IPS-NIHi11 (cell line): Measurements from ENCODE around the gene PPP3CA.
A peak's percentile ranks its signal among the peaks of the same experiment; 100 is the strongest.
"Not testable (repeated sequence)": the region's sequence is repeated elsewhere in the genome, so short reads cannot be mapped to it uniquely, and the experiment has no call there.

ENCODE experiments used
- DNase-seq: peaks from one replicate; pipeline ENCODE4 v3.0.0; 2012; ENCODE audit warnings: mixed read lengths, low spot score

The PPP3CA gene

DNA sequence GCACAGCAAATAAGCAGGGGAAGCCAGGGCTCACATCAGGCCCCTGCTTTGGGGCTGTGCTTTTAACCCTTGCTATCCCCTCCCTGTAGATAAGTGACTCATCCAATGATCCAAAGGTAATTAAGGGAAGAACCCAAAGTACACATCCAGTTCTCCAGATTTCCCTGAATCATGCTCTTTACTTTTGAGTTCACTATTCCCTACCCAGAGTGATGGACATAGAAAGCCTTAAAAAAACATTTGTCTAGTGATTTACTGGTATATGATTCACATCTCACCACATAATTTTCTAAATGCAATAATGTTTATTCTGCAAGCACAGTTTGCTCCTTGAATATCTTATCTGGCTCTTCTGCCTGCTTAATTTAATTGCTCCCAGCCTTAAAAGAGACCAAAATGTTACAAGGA, 136.2 kb downstream of the PPP3CA start:
- no peak for DNase-seq

DNA sequence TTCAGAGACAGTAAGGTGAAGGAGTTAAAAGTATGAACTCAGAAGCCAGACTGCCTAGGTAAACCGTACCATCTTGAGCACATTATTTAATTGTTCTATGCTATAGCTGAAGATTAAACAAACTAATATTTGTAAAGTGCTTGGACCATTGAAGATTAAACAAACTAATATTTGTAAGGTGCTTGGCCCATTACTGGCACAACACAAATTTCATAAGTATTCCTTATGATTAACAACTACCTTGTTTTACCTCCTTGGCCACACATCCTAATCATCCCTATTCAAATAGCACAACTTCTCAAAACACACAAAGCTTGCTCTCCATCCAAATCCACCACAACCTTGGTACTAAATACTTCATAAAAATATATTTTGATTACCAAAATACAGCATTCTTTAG, 137.0 kb downstream of the PPP3CA start:
- DNase-seq = no peak

DNA sequence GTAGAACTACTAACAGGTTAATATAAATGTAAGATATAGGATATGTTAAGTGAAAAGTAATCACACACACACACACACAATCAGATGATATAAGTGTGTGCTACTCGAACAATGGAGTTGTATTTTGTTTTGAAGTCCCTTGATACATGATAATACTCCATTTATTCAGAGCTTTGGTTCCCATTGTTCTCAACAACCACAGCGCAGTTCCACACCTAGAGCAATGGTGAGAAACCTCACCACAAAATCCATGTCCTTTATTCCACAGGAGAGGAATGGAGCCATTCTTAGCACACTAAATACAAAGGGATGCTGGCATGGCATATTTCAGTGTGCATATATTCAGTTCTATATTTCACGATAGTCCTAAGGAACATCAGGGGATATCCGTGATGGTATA, 139.2 kb downstream of the PPP3CA start:
- DNase-seq = no peak

DNA sequence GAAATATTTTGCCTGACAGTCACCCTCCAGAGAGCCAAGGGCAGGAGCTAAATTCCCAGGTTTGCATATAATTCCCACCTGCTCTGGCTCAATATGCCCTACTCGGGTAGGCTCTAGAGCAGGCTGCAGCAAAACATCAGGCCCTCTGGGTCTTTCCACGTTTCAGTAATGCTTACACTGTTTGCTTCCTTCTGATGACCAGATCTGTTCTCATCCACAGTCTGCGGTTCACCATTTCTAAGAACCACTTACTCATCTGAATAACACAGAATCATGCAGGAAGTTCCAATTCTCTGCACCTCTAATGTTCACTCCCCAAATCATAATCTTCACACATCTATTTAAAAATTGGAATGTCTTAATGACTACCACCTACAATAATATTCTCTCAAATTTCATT, 141.4 kb downstream of the PPP3CA start:
- no peak for DNase-seq

DNA sequence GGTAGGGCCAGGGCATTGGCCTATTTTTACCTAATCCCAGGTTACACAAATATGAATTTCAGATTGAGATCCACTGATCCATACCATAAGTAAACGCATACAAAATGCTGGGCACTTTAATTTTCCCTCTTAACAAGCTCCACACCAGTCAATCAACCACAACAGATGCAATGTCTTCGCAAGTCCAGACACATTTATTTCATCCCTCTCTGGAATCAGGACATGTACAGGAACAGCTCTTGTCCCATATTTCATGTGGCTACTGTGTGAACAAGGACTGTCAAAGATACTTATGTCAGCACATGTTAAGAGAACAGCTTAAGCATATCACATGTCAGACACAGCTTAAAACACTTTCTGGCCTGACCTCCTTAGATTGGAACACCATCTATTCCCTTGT, 145.9 kb downstream of the PPP3CA start:
- DNase-seq = no peak

DNA sequence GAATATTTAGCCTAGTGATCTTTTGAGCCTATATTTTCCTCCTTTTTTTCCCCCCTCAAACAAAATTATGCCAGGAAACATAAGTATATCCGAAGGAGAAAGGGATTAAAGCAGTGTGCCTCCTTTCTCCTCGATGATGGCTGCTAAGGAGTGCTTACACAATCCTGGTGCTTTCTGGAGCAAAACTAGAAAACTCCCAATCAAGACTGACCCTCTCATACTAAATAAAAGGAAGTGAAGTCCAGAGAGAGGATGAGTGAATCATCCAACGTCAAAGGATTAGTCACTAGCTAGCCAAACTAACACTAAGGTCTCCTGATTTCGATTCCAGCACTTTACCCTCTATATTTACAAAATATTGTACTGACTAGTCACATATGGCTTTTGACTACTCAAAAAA, 146.8 kb downstream of the PPP3CA start:
- DNase-seq = no peak

DNA sequence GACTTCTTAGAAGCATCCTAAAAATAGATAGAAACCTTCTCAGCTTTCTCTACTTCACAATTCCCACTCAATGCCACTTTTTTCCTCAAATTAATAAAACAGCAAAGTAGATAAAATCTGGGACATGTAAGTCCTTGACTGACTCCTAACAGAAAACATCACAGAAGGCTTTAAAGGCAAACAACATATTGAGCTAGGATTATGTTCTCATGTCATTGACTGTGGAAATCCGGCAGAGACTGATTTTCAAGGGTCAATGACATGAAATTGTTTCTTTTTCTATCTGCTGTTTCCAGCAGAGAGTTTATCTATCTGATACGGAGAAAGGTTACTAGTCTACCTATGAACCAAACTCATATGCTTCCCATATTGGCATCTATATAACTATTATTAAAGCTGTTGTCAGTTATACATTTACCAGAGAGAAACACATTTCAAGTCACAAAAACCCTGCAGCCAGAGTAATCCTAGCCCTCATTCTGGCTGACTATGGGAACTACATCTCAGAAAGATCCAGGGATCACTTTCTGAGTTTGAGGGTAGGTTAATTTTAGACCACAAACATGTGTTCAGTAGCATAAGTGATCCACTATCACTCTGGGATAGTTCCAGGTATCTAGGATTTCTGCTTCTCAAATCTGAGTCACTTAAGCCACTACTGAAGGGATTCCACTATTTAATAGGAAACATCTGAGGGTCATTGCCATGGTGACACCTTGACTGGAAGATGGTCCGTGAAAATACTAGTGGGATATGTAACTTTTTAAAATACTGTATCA, 147.6 kb downstream of the PPP3CA start:
- no peak for DNase-seq

DNA sequence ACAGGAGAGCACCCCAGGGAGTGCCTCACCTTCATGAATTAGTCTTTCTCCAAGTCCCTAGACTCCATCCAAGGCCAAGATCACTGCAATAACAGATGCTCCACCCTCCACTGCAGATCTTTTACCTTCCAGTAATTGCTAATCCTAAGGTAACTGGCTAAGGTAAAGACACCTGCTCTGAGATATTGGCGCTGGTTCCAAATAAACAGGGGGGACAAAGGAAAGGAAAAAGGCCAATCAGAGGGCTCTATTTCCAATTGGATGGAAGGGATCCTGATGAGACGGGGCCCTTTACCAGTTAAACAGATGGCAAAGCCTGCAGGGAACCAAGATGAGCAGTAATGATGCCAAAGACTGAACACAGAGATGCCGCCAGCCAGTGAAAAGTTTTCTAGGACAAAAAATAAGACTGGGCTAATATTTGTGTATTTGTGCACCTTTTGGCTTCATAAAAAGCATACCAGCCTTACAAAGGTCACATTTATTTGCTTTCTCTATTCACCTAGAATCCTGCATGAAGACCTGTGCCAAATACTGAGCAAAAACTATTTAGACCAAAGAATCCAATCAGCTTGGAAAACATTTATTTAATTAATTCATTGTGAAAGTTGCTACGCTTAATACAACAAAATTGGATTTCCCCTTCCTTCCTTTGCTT, 148.5 kb downstream of the PPP3CA start:
- DNase-seq = no peak

DNA sequence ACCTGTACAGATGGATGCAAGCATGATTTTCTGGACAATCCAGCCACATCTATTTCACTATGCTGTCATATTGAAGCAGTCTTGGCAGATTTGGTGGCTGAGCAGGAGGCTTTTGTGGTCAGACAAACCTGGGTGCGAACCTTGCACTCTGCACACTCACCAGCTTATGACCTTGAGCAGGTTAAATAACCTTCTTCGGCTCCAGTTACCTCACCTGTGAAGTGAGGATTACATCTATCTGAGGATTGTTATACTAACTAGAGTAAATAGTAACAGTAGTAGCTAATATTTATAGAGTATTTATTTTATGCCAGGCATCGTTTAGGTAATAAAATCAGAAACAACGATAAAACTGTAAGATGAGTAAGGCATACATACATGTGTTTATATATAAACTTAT, 150.0 kb downstream of the PPP3CA start:
- DNase-seq = no peak

DNA sequence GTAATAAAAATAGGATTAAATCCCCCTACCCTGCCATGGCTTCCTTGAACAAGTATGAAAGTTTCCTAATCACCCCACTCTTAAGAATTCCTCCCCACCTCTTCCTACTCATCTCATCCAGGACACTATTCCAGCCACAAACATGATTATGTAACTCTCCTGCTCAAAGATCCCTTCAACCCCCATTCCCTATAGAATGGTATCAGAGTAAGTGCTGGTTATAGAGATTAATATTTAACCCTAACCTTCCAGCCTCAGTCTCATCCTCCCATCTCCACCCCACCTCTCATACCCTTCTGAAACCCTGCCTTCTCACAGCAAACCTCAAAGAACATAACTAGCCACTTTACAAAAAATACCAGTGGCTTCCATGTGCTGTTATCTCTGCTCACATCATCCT, 155.1 kb downstream of the PPP3CA start:
- DNase-seq = no peak

DNA sequence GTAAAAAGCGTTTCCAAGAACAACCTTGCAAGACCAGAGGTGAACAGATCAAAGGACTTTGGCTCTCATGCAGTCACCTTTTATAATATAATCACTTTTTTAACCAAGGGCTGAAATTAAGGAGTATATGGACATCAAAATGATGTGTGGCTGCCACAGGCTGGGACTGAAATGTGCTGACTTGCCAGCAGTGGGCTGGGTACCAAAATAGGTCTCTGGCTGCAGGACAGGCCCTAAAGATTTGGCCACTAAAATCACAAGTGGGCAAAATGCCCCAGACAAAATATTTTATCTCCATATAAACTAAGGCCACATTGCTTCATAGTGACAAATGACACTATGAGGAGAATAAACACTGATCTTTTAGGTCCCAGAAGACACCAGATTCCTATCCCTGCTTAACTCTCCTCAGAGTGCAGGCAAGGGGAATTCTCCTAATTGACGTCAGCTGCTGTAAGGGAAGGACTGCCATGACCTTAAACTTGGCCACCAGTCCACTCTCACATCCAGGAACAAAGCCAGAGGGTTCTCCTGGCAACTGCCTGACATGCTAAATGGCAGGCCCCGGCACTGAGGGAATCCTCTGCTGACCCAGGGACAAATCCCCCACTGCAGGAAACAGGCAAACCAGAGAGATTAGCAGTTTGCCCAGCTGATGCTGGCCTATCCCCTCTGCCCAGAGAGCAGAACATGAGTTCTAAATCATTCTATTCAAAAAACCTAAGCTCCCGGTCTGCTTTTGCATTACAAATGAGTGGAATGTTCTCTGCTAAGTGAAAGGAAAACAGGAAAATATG, 155.8 kb downstream of the PPP3CA start:
- DNase-seq = peak; percentile 12

DNA sequence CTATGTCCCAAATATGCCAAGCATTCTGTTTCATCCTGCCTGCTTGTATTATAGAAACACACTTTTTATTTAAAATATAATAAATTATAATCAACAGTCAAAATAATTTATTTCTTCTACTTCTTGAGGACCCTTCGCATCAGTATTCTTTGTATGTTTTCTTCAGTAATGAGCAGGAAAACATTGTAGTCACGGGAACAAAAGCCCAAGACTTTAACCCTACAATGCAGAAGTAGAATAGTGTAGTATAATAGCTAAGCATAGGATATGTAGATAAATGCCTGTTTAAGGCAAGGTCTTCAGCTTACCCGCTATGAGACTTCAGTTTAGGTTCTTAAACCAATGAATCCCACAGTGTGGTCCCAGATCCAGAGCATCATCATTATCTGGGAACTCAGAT, 156.6 kb downstream of the PPP3CA start:
- no peak for DNase-seq

DNA sequence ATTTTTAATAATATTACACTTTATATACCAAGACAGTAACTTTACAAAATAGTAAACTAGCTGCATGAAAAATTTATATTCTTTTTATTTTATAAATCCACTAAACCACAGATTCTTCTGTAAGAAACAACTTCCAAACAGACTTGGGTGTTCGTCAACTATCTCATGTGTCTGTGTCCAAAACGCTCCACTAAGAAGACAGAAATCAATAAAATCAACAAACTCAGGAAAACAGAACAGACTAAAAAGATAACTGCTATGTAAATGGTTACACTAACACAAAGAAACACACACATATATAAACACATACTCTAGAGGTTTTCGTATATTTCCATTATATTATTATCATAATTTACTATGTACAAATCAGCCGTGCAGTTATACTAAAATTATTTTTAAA, 158.4 kb downstream of the PPP3CA start:
- no peak for DNase-seq

DNA sequence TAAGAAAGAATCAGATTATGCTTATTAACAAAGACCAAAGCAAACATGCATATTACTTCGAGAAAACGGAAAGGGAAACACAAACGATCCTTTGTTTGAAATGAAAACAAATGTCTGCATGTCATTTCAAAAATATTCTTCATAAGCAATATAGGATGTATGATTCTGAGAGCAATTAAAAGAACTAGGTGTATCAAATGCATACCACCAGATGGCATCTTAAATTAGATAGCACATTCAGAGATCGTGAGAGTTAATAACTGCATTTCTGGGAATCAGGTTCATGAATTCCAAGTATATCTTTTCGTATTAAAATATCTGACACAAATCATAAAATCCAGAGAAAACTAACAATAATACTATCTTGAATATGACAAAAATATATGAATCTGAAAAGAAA, 159.5 kb downstream of the PPP3CA start:
- DNase-seq = no peak

DNA sequence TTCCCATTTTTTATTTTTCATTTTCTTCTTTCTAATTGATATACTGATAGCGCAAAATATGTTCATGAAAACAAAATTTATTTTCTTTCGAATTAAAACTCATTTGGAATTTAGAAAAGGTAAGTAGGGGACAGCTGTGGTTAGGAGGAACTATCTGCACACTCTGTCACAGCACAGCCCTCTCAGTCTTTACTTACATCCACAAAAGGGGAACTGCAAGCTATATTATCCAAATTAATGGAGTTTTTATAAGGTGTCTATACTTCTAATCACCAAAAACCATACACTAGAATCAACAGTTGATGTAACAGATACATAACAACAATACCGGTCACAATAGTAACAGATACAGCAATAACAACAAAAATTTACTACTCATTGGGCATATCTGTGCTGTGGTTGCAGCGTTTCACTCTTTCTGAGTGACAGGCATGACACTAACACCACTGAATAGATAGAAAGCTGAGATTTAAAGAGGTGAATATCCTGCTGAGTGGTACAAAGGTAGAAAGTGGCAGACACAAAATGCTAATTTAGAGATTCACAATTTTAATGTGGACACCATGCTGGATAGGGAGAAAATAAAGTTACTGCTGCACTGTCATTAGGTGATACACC, 160.7 kb downstream of the PPP3CA start:
- DNase-seq = no peak

DNA sequence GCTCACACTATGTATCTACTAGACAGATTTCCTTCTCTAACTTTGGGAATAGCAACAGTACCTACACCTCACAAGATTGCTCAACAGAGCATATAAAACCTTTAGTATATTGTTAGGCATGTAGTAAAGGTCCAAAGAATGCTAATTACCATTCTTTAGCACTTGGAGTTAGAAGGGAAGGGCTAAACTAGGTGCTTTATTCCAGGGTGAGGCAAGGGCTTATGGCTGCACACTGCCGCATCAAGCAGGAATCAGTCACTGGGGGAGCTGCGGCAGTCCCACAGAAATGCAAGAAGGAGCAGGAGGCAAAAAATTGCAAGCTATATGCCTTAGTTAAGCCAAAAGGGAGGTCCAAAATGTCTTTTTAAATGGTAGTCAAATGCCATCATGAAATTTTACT, 162.7 kb downstream of the PPP3CA start:
- no peak for DNase-seq

DNA sequence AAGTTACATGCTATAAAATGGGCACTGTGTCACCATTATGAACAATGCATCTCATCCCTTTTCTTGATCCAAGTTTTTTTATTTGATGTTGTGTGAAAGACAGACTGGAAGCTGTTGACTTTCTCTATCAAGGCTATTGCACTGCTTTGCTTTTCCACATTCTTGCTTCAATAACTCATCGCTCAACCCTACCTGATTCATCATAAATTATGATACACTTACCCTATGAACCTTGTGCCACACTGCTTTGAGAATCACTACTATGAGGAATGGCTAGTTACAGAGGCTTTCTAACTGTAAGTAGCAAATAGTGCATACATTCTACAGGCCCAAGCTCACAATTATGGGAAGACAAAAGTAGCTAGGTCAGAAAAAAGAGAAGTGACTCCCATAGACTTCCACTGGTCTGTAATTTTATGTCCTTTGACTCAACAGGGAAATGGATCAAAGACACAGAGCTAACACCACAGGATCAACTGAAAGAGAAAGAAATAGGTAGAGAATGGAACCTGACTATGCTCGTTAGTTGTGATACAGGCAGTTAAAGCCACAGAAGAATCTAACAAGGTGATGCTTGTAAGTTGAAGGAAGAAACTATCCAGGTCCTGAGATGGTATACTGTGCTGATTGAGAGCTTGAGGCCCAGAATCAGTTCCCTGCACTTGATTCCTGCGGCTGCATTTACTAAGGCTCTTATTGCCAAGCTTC, 163.5 kb downstream of the PPP3CA start:
- no peak for DNase-seq

DNA sequence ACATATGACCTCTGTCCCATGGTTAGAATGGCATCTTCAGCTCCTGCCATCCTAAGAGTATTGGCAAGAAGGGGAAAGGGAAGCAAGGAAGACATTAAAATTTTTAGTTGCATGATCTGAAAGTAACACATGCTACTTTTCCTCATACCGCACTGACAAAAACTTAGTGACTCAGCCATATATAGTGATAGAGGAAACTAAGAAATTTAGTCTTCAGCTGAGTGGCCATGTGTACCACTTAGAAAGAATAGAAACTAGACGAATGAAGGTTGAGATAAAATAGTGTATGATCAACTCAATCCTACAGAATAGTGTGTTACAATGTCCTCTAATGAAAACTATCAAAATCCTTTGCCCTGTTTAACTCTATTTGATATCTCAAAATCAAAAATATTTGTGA, 164.1 kb downstream of the PPP3CA start:
- no peak for DNase-seq

DNA sequence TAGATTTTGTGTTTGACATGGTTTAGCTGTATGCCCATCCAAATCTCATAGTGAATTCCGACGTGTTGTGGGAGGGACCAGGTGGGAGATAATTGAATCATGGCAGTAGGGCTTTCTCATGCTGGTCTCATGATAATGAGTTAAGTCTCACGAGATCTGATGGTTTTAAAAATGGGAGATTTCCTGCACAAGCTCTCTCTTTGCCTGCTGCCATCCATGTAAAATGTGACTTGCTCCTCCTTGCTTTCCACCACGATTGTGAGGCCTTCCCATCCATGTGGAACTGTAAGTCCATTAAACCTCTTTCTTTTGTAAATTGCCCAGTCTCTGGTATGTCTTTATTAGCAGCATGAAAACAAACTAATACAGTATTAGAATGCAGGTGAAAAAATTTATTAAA, 164.6 kb downstream of the PPP3CA start:
- not testable (repeated sequence) for DNase-seq

DNA sequence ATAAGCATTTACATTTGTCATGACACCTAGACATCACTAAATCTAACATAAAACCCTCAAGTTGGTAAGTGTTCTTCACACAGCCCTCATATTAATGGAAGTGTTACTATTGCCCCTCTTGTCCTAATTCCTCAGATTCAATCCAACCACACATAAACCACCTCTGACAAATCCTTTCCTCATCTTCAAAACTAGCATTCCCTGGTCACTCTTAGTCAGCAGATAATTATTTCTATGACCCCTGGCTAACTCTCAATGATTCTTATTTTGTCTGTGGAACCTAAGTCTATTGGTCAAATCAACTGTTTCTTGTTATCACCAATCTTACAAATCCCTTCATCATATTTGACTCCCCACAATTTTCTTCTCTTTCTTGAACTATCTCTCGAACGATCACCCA, 168.6 kb downstream of the PPP3CA start:
- no peak for DNase-seq

DNA sequence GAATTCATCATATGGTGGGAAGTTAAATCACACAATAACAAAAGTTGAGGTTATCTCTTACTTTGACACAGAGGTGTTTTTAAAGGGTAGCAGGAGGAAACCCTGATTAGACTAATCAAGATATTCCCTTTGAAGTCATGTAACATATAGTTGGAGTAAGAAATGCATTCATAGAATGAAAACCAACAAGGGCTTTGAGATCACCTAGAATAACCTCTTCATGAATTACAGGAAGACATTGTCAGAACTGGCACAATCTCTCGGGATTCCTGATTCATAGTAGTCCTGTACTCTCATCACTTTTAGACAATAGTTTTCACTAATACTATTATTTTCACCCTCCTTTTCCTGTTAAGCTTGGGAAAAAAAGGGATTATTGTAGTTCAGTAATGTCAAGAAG, 170.2 kb downstream of the PPP3CA start:
- no peak for DNase-seq
